ENCODE data around the gene RAPGEF1.

- TF ChIP-seq TAF1 (IDR thresholded peaks at IDR 0.05; ENCODE audit: low read depth, low read length) (no peak), POLR2AphosphoS5 (IDR thresholded peaks at IDR 0.05; ENCODE audit: low read depth, low read length) (no peak), POLR2A (IDR thresholded peaks at IDR 0.05; ENCODE audit: low read depth, low read length) (no peak), SPI1 (IDR thresholded peaks at IDR 0.05; ENCODE audit: low read depth, low read length) (no peak), PAX5 (IDR thresholded peaks at IDR 0.05; ENCODE audit: insufficient read depth, low read length, severe bottlenecking) (no peak)
These were observed 181.9 kb downstream of the RAPGEF1 start for GRCh38 chr9:131557855-131558548.
